SIG-M5 (cell line): ENCODE results near the gene ARHGAP8.
"Not testable (repeated sequence)": the region's sequence is repeated elsewhere in the genome, so short reads cannot be mapped to it uniquely, and the experiment has no call there.

Source experiments
- DNase-seq: peaks from one replicate; lab custom pipeline; 2025; lab: John Stamatoyannopoulos, UW

Gene ARHGAP8

DNA sequence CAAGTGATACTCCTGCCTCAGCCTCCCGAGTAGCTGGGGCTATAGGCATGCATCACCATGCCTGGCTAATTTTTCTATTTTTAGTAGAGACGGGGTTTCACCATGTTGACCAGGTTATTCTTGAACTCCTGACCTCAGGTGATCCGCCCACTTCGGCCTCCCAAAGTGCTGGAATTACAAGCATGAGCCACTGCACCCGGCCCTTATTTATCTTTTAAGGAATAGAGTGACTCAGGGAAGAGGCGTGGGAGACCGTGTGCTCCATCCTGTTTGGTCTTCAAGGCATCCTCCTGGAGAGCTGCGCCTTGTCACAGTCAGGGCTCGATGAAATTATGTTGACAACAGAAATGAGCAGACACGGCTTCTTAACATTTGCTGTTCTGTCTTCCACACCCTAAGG lies 12.7 kb upstream of the ARHGAP8 start:
- not testable (repeated sequence) for DNase-seq

DNA sequence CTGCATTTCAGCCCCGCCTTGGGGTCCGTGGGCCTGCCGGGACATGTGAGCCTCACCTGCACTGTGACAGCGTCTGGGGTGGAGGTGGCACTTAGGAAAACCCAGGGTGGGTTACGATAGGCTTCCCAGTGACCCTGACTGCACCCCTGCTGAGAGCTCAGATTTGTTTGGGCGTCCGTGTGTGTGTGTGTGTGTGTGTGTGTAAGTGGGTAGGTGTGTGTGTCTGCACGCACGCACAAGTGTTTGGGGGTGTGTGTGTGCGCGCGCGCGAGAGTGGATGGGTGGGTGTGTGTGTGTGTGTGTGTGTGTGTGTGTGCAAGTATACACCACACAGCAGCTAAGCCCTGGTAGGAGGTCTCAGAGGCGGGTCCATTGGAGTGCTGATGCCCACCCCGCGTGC lies 12.1 kb upstream of the ARHGAP8 start:
- no peak for DNase-seq

DNA sequence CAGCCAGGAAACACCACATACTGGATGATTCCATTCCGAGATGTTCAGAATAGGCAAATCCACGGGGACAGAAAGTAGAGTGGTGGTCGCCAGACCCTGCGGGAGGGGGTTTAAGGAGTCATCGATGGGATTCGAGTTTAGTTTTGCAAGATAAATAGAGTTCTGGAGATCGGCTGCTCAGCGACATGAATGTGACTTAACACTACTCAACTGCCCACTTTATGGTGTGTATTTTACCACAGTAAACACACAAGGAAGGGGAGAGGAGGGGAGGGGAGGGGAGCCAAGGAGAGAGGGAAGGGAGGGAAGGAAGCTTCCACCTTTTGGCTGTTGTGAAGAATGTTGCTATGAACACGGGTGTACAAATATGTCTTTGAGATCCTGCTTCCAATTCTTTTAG lies 10.4 kb upstream of the ARHGAP8 start:
- no peak for DNase-seq

DNA sequence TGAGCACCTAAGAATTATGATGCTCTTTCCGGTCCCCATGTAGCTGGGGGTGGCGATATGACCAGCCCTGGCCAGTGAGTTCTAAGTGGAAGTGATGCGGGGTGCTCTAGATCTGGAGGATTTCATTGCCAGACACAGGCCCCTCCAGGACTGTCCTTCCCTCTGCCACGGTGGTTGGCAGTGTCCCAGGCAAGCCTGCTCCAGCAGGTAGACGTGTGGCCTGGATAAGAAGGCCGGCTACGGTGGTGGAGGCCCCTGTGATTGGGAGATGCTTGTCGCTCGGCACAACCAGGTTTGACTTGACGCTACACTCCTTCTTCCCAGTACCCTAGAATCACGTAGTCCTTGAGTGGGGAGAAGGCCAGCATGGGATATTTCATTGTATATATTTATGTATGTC lies 9.1 kb upstream of the ARHGAP8 start:
- no peak for DNase-seq

- DNase-seq = no peak
Measured at GRCh38 chr22:44743804-44744211, 8.6 kb upstream of the ARHGAP8 start.

- no peak for DNase-seq
Measured at GRCh38 chr22:44745853-44746789, 6.3 kb upstream of the ARHGAP8 start.

GRCh38 chr22:44747784-44748127 lies 4.6 kb upstream of the ARHGAP8 start:
- DNase-seq = not testable (repeated sequence)

DNA sequence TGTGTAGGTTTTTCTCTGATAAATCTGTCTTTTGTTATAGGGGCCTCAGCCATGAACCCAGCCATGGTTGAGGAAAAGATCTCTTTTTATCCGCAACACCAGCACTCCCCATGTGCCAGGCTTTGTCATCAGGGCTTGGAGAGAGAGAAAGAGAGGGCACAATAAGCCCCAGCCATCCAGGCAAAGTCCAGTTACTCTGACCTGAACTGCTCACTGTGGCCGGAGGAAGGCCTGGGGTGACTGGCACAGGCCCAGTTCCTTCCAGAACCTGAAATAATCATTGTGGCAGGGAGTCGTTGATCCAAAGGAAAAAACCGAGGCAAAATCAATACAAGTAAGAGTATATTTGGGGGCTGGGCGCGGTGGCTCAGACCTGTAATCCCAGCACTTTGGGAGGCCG lies 3.9 kb upstream of the ARHGAP8 start:
- DNase-seq = no peak

- no peak for DNase-seq
Measured at GRCh38 chr22:44750481-44750880, 1.9 kb upstream of the ARHGAP8 start.

- DNase-seq = no peak
Measured at GRCh38 chr22:44753189-44754042, 1.0 kb downstream of the ARHGAP8 start.

DNA sequence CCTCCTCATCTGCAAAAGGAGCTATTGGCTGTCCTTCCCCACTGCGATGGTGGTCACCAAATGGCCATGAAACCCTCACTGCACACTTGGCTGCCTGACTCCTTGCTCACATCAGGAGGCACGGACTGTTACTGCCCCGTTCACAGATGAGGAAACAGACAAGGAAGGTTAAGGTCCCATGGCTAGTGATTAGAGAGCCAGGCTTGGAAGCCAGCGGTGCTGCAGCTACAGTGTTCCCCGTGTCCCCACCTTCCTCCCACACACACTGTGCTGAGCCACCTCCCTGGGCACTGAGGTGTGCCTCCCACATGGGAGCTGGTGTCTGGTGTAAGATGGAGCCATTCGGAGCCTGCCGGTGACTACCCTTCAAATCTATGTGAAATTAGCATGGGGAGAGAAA lies 2.6 kb downstream of the ARHGAP8 start:
- no peak for DNase-seq

- no peak for DNase-seq
Measured at GRCh38 chr22:44755417-44755816, 3.0 kb downstream of the ARHGAP8 start.

DNA sequence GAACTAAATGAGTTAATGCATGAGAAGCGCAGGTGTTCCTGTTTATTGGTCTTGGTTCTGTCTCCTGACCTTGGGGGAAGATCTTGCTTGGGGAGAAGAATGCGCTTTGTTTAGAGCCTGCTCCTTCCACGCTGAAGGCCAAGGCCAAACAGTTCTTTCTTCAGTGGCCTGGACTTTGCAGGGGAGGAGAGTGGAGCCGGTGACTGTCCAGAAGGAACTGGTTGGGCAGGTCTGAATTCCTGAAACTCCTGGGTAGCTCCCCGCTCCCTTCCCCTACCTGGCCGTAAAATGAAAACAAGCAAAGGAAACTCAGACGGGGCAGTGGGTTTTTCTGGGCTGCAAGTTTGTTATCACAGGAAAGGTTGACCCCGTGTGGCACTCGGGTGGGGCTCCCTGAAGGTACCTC lies 3.6 kb downstream of the ARHGAP8 start:
- DNase-seq = no peak

DNA sequence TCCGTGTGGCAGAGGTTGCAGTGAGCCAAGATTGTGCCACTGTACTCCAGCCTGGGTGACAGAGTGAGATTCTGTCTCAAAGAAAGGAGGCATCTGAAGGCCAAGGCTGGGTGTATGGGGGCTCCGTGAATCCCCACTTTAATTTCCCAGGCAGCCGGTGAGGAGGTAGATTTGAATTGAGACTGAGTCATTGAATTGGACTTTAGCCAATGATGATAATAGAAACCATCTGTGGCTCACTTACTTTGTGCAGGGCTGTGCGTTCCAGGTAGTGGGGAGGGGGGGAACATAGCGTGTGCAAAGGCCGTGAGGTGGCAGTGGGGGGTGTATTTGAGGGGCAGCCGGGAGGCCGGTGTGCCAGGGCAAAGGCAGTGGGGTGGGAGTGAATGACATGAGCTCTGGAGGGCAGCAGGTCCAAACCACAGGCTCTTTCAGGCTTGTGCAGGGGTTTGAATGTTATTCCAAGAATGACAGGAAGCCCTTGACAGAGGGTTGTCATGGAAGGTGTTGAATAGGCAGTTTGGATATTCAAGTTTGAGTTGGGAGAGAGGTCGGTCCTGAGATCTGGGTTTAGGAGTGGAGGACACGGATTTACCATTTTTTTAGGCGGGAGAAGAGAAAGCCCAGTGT lies 6.1 kb downstream of the ARHGAP8 start:
- no peak for DNase-seq

DNA sequence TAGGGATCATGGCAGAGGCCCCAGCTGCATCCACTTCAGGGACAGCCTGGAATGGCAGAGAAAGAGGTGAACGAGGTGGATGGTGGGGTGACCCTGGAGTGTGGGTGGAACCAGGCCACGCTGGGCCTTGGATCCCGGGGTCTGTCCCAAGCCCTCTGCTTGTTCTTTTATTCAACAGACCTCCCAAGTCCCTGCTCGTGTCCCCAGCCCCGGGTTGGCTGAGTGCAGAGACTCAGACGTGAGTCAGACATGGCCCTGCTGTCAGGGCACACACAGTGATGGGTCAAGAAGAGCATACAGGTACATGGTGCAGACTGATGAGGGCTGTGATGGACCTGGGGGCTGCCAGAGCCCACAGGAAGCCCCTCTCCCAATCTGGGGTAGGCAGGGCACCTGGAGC lies 6.6 kb downstream of the ARHGAP8 start:
- DNase-seq = no peak

DNA sequence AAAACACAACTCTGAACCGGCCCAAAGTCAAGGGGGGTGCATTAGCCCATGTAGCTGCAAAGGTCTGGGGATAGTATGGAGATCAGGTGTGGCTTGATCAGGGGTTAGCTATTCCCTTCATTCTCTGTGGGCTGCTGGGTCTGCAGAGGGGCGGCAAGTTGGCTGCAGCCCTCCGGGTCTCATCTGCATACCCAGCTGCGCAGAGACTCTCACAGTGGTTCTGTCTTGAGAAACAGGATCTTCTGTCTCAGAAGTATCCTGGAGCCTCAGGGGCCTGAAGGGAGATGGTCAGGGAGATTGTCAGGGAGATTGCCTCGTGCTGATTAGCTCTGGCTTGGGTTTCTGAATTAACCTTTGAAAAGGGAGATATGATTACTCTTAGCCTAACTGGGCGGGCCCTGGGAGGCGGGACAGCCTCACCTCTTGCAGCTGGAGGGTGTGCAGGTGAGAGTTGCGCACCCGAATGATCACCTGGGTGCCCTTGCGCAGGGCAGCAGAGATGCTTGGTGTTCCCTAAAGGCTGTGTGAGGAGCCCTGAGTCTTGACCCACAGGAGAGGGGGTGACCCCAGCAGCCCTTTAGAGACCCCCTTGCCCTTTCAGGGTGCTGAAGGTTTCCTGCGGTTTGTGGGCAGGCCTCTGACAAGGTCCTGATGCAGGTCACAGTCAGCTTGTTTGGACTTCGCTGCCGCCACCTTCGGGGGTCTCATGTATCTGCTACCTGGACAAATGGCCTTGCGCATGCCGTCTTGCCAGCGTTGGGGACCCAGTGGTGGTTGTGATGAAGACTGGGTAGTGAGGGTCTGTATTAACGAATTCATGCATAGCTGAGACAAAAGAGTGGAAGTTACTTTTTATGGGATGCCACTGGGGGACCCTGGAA lies 7.3 kb downstream of the ARHGAP8 start:
- no peak for DNase-seq

GRCh38 chr22:44760476-44760875 lies 8.1 kb downstream of the ARHGAP8 start:
- DNase-seq = no peak

DNA sequence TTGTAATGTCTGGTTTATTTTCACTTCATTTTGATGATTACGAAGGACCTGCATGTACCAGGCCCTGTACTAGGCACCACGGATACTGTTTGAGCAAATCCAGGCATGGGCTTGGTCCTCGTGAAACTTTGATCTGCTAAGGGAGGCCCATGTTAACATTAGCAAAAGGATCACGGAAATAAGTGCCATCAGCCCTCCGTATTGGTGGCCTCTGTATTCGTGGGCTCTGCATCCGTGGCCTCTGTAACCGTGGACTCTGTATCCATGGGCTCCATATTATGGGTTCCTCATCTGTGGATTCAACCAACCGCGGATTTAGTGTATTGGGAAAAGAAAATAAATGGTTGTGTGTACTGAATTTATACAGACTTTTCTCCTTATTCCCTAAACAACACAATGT lies 8.7 kb downstream of the ARHGAP8 start:
- no peak for DNase-seq

GRCh38 chr22:44764373-44764772 lies 12.0 kb downstream of the ARHGAP8 start:
- DNase-seq = no peak

DNA sequence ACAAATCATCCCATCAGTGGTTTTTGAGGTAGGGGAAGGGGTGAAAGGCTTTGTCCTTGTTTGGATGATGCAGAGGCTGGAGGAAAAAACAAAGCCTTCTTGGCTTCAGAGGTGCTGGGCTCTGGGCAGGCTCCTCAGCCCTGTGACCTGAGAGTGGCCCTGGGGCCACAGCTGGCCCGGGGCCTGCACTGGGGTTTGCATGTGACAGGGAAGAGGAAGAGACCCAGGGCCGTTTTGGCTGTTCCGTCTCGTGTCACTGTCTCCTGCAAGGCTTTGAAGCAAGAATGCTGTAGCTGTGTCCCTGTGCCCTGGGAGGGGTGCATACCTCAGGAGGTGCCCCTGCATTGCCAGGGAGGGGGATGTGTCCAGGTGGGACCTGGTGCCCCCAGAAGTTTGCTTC lies 12.6 kb downstream of the ARHGAP8 start:
- DNase-seq = no peak

DNA sequence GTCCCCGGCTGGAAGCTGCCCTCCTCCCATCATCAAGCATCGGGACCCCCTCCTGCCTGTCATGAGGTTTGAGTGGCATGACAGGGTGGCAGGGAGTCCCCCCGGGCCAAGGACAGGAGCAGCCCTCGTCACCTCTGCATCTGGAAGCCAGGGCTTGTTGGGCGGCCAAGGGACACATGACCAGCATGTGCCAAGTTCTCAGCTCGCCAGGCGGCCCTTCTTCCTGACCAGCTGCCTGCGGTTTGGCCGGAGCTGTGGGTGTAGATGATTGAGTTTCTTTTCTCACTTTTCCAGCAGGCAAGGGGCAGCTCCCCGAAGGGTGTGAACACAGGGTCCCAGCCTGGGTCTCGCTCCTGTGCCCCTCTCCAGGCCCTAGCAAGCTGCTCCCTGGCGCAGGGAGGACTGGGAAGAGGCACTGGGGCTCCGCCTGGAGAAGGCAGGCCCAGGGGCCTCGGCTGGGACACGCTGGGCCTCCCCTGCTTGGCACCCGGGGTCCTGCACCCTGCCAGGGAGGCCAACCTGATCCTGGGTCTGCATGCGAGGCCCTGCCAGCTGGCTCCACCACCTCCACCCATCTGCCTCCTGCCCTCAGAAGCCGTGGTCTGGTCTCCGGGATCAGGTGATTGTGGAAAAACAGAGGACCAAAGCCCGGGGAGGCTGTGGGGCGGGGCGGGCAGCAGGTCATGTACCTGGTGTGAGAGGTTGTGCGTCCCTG lies 13.4 kb downstream of the ARHGAP8 start:
- no peak for DNase-seq
